TTC549 (cell line): Measurements from ENCODE around the gene DUSP16.

Experiments used
- FAIRE-seq: peaks from 2 replicates; lab custom pipeline; 2012; peaks lifted over from hg19 to GRCh38; lab: Jason Lieb, UNC

The DUSP16 gene

DNA sequence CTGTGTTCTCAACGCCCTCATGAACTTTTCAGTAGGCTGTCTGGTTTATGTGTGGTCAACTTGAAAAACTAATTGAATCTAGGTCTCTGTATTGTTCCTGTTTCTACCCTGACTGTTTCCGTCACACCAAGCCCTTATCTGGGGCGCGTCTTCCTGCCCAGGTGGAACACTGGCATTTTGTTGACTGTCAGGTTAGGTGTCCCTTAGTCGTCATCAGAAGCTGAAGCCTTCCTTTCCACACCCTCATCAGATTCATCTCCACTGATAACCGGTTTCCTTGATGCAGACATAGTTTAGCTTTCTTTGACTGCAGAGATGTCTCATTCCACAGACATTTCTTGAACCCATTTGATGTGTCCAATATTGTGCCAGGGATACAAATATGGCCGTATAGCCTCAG lies 96.5 kb downstream of the DUSP16 start:
- FAIRE-seq = no peak

DNA sequence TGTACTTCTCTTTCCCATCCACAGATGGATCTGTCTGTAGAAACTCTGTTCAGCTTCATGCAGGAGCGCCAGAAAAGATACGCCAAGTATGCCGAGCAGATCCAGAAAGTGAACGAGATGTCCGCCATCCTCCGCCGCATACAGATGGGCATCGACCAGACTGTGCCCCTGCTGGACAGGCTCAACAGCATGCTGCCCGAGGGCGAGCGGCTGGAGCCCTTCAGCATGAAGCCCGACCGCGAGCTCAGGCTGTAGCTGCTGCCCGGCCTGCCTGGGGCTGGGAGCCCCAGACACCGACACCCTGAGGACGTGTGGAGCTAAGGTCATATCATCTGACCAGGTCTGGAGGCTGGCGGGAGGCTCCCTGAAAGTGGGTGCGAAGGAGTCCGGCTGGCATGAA lies 97.1 kb downstream of the DUSP16 start:
- no peak for FAIRE-seq

DNA sequence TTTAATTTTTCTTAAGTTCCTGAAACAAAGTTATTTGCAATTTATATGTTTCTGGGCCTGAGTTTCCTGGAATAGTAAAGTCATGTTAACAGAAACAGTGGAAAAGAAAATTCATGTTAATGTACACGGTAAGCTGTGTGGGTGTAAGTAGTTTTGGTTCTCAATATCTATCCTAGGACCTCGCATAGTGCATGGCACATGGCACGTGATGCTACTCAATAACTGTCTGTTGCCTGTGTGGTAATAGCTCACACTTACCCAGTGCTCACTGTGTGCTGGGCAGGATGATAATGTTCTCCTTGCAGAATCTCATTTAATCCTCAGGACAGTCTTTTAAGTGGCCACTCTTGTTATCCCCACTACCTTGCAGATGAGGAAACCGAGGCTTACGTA lies 100.7 kb downstream of the DUSP16 start:
- no peak for FAIRE-seq

DNA sequence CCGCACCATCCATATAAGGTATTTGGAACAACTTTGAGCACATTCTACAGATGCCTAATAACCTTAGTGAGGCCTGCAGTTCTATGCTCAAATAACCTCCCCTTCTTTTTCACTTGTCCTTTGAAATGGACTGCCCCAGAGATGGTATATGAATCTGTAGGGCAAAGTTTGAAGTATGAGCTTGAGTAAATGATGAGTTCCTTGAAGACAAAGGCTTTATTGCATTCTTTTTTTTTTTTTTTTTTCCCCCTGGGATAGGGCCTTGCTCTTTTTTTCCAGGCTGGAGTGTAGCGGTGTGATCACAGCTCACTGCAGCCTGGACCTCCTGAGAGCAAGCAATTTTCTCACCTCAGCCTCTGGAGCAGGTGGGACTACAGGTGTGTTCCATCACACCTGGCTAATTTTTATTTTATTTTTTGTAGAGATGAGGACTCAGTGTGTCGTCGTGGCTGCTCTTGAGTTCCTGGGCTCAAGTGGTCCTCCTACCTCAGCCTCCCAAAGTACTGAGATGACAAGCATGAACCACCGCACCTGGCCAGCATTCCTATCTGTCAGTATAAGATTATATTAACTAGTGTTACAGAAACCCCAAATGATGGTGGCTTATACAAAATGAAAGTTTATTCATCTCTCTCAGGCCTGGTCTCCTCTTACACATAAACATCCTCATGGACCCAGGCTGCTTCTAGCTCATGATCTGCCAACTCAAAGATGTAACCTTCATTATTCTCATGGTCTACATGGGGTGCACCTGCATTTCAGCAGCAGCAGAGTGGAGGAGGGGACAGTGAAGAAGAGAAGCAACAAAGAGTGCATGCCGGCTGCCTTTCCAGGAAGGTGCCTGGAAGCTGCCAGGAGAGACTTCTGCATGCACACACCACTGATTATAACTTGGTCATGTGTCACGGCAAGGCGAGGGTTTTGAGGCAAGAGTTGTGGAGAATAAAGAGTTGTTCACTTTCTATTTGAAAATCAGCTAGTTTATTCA lies 101.4 kb downstream of the DUSP16 start:
- FAIRE-seq = no peak

DNA sequence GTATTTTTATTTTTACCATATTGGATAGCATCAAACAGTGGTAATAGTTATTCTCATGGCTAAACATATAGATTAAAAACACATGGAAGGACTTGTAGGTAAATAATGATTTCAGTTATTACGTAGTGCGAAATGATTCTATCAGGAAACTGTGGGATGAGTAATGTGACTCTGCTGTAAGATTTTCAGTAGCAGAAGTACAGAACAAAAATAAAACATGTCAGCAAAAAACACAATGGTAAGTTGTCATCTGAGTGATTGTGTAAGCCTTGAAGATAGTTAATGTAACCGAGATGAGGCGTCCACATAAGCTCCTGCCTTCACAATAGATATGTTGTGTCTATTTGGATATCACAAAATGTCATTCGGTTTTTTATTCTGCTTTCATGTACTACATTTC lies 106.0 kb downstream of the DUSP16 start:
- FAIRE-seq = no peak

DNA sequence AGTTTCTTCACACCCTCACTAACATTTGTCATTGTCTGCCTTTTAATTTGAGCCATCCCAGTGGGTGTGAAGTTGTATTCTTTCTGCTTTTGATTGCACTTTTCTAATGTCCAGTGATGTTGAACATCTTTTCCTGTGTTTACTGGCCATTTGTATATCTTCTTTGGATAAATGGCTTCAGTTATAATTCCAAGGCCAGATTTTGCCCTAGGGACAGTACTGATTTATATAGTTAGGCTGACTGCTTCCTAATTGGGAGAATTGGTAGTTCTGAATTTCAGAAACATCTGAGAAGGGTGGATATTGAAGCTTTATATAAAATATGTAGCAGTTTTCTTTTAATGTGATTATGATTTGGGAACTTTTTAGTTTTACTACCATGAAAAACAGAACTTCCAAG lies 108.3 kb downstream of the DUSP16 start:
- no peak for FAIRE-seq

DNA sequence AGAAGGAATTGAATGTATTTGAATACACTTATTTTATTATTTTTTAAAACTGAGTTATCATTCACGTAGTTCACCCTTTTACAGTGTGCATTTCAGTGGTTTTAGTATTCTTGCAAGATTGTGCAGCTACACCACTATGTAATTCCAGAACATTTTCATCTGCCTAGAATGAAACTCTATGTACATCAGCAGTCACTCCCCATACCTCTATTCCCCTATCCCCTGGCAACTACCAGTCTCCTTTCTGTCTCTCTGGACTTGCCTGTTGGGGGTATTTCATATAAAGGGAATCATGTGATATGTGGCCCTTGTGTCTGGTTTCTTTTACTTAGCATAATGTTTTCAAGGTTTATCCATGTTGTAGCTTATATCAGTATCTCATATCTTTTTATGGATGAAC lies 109.0 kb downstream of the DUSP16 start:
- FAIRE-seq = no peak

DNA sequence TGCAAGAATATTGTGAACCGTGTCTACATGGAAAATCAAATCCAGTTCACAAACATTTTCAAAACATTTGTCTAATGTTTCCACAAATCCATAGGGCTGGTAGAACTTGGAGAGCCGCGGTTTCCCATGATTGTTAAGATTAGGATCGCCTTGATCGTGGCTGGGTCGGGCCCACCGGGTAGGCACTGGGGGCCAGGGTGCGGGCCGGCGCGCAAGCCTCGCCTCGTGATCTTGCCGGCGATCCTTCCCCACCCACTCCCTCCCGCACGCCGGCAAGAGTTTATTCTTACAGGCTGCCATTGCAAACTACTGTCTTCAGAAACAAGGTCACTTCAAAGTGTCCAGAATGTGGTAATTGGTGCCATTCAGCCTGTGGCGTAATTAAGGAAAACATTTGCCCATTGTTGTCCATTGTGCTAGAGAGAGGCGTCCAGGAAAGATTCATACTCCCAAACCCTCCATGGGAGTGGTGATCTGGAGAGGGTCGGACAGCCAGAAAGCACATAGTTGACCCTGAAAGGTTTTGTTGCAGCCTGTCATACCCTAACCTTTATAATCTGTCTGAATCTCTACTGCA lies 110.2 kb downstream of the DUSP16 start:
- FAIRE-seq = no peak

DNA sequence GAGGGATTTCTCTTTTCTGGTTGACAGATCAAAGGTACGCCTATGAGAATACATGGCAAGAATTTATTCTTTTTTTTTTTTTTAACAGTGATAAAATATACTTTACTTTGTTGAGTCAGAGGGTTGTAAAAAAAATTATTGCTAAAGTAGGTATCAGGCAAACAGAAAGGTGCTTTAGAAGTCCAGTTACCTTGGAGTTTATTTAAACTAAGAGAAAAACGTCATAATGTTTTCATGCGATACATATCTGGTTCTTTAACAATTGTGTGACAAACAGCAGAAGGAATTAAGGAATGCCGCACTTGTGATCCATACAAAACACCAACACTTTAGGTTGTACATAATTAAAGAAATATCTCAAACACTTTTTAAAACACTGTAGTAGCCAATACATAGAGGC lies 111.6 kb downstream of the DUSP16 start:
- no peak for FAIRE-seq

DNA sequence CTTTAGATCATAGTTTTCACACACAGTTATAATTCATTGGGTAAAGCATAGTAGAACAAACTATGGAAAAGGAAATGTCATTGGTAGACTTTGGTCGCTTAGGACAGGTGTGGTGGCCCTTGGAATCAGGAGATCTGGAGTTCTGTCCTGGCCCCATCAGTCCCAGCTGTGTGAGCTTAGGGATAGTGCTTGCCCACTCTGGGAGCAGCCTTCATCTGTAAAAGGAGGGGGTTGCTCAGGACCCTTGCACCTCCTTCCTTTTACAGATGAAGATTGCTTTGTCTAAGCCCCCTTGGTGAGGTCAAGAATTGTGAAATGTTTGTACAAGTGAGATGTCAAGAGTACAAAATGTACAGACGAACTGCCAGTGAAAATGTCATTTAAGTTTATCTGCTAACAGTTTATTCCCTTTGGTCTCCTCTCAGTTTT lies 112.6 kb downstream of the DUSP16 start:
- no peak for FAIRE-seq

DNA sequence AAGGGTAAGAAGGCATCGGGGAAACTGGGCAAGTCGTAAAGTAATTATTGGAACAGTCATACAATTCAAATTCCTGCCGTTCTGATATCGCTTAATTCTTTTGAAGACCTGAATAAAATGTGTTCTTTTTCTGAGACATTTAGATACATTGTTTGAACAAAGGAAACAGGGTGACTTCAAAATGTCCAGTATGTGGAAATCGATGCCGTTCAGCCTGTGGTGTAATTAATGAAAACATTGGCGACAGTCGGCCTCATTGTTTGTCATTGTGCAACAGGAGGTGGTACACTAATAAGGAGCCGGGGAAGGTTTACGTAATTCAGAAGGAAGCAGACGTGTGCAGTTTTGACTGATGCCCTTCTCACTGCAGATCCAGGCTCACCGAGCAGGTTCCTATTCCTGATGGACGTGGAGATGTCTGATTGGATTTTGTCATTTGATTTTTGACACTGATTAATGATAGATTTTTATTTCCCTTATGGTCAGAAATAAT lies 113.1 kb downstream of the DUSP16 start:
- FAIRE-seq = no peak

DNA sequence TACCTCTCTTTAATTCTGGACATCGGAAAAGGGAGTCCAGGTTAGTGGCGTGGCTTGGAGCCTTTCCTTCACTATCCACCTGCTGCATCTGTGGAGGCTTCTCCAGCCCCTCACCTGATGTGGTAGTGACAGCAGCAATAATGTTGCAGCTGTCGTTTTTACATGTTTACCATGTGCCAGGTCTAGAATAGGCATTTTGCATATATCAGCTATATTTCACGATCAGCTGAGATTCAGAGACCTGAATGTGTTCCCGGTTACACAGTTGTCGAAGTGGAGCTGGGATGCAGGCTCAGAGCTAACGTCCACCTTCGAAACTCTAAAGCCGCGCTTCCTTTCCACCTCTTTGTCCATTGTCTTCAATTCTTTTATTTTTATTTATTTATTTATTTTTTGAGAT lies 114.8 kb downstream of the DUSP16 start:
- FAIRE-seq = no peak

DNA sequence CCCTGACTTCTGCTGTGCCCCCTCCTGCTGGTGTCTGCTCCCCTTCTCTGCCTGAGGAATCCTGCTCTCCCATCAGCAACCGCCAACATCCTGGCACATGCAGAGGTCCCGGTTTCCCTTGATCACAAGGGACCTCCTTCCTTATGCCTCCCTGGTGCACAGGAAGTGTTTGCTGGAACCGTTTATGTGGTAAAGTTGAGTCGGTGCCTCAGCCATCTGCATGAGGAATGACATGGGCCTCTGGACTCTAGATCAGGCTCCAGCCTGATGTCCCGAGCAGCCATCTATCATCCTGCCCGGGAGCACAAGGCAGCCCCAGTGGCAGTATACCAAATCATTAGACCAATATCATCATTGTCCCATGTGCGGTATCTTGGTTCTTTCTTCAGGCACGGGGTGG lies 115.4 kb downstream of the DUSP16 start:
- no peak for FAIRE-seq

DNA sequence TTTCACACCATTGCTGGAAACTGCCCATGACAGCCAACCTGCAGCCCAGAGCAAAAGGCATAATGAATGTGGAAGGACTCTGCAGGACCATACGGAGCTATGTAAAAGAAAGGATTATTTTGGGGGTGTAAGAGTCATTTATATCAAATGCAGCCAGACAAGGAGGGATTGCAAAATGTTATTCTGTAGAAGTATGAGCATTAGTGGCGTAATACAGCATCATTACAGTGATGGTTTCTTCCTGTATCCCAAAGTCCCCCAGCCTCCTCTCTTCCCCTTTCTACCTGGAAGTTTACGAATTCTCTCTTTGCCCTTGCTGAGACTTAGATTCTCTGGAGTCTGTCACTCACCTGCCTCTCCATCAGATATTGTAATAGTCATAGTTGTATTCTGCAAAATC lies 115.9 kb downstream of the DUSP16 start:
- FAIRE-seq = no peak

DNA sequence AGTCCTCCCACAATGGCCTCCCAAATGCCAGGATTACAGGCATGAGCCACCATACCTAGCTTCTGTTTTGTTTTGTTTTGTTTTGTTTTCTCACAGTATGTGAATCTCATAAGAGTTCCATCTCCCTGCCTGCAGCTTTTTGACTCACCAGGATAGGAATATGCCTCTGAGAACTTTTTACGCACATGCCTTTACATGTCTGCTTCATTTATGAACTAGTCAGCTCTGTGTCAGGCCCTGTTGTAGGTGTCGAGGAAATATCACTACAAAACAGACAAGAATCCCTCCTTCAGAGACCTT lies 116.8 kb downstream of the DUSP16 start:
- no peak for FAIRE-seq

DNA sequence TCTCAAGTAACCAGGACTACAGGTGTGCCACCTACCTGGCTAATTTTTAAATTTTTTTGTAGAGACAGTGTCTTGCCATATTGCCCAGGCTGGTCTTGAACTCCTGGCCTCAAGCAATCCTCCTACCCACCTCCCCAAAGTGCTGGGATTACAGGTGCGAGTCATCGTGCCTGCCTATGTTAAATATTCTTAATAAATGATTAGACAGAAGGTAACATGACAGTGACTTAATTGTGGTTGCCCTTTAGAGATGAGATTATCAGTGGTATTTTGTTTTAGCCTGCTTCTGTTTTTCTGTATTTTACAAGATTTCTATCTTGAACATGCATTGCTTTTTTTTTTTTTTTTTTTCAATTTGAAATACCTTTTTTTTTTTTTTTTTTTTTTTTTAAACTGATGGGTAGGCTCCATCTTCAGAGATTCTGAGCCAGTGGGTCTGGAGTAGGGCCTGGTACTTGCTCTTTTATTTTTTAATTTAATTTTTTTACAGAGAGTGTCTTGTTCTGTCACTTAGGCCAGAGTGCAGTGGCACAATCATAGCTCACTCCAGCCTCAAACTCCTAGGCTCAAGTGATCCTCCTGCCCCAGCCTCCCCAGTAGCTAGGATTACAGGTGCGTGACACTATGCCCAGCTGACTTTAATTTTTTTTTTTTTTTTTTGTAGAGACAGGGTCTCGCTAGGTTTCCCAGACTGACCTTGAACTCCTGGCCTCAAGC lies 117.3 kb downstream of the DUSP16 start:
- FAIRE-seq = no peak

DNA sequence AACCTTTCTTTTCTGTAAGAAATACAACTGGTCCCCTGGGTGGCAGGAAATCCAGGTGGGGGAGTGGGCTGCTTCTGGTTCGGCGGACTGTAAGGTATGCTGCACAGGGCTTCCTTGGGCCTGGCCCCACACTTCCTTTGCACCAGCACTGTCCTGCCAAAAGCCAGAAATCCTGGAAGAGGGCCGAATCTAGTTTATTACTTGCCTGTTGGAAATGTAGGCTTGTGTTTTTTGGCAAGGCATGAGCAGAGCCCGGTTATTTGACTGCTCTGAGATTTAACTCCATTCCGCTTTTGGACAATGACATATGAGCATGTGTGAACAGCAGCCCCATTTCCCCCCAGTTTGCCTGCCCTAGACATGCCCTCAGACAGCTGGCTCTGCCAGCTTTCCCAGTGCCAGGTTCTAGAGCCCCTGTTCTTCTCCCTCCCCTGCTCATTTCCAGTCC lies 119.2 kb downstream of the DUSP16 start:
- no peak for FAIRE-seq

DNA sequence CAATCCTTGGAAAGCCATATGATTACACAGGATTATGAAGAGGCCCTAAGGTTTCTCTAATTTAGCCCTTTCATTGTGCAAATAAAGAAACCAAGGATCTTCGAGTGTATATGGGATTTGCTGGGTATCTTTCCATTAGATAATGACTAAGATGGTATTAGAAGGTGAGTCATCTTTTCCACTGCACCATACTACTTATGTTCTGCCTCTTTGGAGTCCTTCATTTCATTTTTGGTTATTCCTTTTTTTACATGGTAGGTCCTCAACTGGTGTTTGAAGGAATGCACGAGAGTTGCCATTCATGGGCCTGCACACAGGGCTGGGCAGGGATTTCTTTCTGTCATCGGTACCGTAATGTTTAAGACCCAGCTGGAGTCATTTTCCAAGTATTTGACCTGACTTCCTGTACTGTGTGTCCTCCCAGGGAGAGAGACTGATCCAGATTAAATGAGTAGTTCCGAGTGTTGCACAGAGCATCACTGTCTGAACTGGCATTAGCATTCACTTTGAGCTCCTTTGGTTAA lies 120.1 kb downstream of the DUSP16 start:
- no peak for FAIRE-seq

DNA sequence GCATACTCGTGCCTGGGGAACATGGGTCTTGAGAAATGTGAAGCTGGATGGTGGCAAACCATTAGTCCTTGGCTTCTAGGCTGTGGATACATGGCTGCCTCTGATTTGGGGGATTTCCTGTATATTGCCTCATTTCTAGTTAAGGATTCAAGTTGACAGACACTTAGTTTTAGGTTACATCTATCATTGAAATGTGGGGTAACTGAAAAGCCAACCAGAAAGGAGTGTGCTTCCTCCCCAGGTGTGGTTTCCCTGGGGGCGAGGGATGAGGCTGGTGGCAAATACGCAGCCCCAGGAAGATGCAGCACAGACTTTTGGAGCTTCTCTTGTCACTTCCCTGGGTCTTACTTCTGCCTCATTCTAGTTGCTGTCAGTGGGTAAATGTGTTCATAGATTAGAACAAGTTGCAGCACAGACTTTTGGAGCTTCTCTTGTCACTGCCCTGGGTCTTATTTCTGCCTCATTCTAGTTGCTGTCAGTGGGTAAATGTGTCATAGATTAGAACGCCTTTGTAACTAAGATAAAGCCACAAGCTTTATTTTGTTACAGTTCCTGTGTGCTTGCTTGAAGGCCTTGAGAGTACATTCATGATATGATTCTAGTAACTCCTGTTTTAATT lies 120.7 kb downstream of the DUSP16 start:
- FAIRE-seq = no peak

DNA sequence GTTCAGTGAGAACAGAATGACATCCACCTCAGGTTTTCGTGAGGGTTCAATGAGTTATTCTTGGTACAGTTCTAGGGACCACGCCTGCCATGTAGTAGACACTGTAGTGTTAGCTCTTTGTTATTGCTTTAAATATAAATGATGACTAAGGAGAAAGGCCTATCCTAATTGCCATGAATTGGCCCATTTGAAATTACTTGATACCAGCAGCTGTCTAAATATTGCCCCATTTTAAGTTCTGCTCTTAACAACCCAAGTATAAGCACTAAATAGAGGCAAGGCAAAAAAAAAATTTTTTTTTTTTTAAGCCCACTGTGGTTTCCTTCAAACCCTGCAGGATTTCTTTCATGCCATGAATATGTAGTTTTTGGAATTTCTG lies 121.2 kb downstream of the DUSP16 start:
- FAIRE-seq = no peak

DNA sequence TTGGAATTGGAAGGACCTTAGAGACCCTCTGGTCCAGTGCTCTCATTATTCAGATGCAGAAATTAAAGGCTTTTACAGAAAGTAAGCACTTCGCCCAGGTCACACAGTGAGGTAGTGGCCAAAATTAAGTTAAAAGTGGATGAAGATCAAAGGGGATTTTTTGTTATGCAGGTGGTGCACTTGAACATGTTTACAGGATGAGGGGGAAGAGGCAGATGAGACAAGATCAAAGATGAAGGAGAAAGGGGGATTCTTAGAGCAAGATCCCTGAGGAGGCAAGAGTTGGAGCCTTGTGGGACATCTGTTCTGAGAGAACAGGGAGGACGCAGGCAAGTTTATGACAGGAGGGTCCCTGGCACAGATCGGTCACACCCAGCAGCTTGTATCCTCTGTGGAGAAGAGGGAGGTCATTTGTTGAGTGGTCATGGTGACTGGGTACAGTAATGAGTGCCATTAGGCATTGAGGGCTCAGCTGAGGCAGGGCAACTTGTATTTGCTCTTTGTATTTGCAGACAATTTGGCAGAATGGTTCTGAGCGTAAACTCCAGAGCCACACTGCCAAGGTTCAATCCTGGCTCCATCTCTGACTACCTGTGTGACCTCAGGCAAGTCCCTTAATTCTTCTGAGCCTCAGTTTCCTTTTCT lies 121.8 kb downstream of the DUSP16 start:
- FAIRE-seq = no peak

DNA sequence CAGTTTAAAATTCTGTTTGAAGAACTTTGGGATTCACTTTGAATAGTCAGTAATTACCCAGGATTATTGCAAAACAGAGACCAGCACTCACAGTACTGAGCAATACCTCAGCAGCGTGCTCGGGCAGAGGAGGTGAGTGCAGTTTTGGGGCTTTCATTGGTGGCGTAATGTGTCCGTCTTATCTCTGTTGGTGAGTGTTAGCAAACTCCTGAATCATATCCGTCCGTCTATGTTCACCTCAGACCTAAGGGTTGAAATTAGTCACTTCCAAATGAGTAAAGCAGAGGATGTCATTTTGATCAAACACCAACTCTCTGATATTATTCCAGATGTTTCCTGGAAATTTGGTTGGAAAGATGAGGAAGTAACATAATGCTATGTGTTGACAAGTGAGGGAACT lies 123.0 kb downstream of the DUSP16 start:
- no peak for FAIRE-seq
